GM18868 (cell line): ENCODE data around the gene KBTBD7.
"Not testable (repeated sequence)": the region's sequence is repeated elsewhere in the genome, so short reads cannot be mapped to it uniquely, and the experiment has no call there.

Experiments
- ATAC-seq: cut with Tn5 transposase; IDR thresholded peaks from one replicate; pipeline ENCODE4 v1.9.1; 2021; ENCODE audit warnings: mild to moderate bottlenecking, moderate library complexity; ENCODE audit not compliant: unreplicated experiment

Gene KBTBD7

DNA sequence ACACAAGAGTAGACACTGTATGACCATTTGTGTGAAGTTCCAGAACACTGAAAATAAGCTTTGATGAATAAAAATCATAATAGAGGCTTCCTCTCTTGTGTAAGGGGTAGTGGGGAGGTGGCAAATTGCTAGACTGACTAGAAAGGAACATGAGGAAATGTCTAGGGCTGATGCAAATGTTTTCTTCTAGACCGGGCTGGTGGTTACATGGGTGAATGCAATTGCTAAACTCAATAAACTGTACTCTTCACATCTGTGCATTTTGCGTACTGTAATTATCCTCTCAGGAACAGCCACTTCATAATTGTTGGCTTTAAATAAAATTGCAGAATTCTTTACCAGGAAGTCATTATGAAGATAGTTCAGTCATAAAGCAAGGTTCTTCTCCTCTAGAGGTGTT, 5.2 kb upstream of the KBTBD7 start:
- peak; percentile 81 for ATAC-seq

DNA sequence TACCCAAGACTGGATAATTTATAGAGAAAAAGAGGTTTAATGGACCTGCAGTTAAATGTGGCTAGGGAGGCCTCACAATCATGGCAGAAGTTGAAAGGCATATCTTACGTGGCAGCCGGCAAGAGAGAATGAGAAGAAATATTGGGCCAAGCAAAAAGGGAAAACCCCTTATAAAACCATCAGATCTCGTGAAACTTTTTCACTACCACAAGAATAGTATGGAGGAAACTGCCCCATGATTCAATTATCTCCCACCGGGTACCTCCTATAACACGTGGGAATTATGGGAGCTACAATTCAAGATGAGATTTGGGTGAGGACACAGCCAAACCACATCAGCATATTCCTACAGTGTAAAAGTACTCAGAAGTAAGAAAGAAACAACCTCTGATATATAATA, 4.7 kb upstream of the KBTBD7 start:
- ATAC-seq: no peak

DNA sequence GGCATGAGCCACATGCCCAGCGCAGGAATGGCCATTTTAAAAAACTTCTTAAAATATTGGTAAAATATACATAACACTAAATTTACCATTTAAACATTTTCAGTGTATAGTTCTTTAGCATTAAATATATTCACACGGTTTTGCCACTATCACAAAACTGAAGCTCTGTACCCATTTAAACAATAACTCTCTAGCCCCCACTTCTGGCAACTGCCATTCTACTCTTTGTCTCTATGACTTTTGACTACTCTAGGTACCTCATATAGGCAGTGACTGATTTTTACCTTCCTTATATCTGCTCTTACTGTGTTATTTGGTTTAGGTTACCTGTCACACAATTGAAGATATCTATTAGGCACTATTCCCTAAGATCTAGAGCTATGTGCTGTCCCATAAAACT, 2.3 kb upstream of the KBTBD7 start:
- ATAC-seq: no peak

DNA sequence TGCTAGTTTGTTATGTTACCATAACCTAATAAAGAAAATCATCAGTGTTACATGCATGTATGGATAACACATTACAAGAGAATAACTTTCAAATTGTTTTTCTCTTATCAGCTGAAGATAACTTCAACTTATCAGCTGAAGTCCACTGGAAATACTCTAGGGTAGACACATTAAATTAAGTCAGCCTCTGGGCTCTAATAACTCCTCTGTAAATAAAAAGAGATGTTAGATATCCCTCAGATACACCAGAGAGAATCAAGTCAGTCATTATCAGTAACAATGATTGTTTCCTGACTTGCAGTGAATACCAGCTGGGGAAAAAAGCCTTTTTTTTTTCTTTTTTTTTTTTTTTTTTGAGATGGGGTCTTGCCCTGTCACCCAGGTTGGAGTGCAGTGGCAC, 1.6 kb upstream of the KBTBD7 start:
- no peak for ATAC-seq

DNA sequence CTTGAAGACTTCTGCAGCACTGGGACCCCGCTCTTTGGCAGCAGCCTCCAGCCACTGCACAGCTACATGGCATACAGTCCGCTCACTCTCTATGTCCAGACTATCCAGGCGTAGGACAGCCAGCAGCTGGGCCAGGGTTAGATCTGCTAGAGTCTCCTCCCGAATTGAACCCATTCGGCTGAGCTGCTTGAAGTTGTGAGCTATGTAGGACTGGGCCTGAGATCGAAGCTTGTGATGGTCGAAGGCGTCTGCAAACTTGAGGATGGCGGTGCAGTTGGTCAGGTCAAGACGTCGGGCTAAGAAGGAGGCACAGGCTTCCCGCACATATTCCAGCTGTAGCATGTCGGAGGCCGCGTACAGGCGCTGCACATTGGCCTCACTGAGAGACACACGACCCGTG, 900 bp downstream of the KBTBD7 start:
- no peak for ATAC-seq

DNA sequence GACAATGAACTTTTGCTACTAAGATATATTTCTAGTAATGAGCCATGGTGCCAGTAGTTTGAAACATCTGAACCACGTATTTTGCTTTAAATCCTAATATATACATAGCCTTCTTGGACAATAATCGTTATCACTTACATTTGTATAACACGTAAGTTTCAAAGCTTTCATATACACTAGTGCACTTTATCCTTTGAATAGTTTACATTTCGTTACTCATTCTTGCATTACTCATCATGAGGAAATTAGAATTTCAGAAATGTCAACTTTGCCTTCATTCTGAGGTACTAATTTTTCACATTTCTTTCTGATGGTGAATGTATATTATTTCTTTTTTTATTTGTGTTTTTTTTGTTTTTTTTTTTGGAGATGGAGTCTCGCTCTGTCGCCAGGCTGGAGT, 5.8 kb downstream of the KBTBD7 start:
- no peak for ATAC-seq

DNA sequence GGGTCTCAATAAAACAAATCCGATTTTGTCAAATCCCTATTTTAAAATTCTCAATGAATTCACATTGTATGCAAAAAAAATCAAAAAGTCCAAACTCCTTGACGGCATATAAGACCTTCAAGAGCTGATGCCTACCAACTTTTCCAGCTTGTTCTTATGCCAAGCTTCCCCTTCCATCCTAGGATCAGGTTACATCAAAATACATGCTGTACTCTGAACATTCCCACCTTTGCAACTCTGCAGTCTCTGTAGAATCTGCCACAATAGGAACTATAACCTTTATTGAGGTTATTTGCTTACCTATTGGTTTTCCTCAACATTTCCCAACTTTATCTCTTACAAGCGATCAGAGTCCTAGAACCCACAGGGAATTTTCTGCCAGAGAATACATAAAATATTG, 7.9 kb downstream of the KBTBD7 start:
- ATAC-seq: no peak

DNA sequence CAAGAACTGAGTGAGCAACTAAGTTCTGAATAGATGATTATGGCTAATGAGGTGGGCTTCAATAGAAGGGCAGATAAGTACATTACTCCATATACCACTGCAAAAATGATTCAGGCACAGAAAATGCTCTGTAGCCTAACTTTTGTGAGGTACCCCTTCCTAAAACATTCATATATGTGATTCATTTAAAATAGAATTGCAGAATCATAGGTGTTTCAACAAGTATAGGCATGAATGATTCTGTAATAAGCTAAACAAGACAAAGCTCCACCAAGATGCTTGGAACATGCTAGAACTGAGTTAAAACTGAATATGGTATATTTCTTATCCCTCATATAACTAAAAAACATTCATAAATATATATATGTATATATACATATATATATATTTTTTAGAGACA, 12.1 kb downstream of the KBTBD7 start:
- ATAC-seq: no peak

DNA sequence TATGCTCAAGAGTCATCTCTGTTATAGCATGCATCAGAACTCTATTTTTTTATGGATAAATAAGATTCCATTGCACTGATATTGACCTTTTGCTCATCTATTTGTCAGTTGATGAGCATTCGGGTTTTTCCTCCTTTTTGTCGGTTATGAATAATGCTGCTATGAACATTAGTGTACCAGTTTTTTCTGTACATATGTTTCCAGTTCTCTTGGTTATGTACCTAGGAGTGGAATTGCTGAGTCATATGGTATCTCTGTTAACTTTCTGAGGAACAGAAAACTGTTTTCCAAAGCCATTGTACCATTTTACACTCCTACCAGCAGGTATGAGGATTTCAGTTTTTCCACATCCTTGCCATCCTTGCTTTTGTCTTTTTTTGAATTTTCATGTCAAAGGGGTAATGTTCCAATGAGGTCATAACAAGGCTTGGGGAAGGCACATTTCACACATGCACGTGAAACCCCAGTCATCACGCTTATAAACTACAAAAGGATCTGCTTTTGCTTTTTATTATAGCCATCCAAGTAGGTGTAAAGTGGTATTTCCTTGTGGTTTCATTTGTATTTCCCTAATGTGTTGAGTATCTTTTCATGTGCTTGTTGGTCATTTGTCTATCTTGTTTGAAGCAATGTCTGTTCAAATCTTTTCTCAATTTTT, 14.6 kb downstream of the KBTBD7 start:
- ATAC-seq: no peak

DNA sequence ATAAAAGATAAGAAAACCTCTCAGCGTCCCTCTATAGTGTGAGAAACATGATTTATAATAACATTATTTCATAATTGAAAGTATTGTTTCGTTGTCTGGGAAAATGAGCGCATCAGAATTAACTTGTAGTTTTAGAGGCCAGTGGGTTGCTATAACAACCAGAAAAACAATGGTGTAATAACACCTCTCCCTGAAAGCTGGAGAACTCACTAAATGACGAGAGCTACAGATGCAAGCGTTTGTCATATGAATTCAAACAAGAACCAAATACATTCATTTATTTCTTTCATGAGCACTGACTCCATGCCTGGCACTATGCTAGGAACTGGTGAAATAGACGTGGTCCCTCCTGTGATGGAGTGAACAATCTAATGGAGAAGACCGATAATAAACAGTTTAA, 16.3 kb downstream of the KBTBD7 start:
- no peak for ATAC-seq

DNA sequence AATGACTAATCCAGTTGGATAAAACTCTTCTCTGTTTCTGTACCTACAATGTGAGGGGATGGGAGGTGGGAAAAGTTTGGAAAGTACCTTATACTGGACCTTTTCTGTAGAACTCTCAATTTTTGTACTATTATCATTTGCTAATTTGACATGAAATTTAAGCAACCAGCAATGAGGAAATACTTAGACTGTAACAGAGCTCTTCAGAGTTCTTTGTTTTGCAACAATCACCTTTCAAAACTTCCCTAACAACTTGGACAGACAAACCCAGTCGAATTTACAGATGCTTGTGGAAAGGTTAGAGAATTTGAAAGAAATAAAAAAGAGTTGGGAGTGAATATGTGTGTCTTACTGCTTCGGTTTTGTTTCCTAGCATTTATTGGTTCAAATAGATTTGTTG, 16.8 kb downstream of the KBTBD7 start:
- ATAC-seq: no peak

DNA sequence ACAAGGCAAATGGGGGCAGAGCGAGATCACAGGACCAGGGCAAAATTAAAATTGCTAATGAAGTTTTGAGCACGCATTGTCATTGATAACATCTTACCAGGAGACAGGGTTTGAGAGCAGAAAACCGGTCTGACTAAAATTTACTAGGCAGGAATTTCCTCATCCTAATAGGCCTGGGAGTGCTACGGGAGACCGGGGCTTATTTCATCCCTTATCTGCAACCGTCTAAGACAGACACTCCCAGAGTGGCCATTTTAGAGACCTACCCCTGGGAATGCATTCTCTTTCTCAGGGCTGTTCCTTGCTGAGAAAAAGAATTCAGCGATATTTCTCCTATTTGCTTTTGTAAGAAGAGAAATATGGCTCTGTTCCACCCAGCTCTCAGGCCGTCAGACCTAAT, 18.8 kb downstream of the KBTBD7 start:
- ATAC-seq: not testable (repeated sequence)

DNA sequence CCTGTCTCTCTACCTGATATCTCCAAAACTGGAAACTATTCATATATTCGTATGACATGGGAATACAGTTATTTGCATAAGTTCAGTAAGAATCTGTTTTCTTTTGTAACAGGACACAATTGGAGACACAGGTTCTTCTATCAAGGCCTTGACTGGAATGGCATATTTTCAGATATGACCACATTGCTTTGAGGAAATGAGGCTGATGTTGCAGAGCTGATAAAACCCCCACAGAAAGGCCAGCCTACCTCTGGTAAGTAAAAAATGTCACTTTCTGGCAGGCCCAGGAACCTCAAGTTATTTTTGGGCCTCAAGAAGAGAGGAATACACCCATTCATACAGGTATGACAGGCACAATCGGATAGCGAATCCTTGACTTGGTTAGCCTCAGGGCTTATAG, 32.2 kb downstream of the KBTBD7 start:
- ATAC-seq: no peak

DNA sequence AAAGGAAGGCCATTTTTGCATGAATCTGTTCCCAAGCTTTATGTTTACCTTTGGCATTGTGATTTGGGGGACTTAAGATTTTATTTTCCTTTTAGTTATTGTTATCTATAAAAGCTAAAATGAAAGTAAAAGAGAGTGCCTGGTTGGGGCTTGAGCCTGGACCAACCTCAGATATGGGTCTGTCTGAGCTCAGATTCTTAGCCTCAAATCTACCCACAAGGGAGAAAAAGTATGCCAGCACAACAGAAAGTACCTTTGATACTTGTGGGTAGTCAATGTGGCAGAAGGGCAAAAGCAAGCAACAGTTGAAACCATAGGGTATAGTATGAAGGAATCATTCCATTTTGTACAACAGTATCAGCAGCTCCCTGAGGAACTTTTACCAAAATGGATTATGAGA, 35.2 kb downstream of the KBTBD7 start:
- no peak for ATAC-seq

DNA sequence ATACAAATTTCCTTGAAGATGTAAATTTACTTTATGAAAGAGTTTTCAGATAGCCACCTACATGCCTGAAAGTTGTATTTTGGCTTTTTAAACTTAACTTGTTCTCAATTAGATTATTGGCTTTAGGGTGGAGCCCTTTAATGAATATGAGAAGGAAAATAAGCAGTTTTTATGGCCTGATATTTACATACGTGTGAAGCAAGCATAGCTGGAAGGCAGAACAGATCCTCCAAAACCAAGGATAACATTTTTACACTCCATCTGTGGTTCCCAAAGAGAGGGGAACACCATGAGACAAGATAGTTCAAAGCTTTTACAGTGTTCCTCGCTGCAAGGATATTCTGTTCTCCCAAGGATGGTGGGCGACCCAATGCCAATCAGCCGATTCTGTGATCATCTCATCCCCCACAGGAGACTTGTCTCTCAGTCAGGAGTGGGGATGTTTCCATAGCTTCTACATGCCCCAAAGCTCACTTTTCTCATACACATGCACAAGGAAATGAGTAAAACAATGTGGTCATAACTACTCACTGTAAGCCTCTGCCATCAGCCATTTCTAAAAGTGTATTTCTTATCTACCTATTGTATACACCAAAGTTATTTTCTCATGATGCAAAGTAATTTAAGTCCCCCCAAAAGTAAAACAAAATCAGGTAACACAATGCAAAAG, 37.2 kb downstream of the KBTBD7 start:
- ATAC-seq: no peak

DNA sequence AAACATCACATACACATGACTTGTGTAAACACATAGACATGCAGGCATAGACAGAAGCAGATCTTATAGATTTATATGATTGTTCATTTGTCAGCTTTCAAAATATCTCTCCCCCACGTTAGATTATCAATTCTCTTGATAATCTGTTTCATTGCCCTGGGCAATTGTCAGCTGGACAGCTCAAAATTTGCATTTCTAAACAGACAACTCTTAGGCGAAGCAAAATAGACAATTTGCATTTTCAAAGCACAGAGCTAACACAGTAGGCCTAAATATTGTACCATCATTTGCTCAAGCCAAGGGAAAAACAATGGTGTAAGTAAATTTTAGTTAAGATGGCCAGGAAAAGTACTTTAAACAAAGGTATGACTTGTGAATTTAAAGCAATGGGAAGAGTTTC, 37.7 kb downstream of the KBTBD7 start:
- no peak for ATAC-seq

DNA sequence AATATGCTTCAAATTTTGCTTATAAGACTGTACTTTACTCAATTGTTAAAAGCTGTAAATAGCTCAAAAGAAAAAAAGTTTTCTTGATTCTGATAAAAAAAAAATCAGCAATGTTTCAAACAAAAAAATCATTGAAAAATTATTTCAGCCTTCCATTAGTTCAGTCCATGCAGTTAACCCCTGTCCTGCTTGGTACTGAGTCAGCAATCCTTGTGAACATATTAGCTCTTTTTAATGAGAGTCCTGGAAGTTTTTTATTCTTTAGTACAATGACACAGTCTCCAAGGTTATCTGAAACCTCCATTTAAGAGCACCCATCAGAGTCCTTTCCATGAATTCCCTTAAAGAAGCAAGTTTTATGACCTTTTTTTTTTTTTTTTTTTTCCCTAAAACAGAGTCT, 40.3 kb downstream of the KBTBD7 start:
- no peak for ATAC-seq

DNA sequence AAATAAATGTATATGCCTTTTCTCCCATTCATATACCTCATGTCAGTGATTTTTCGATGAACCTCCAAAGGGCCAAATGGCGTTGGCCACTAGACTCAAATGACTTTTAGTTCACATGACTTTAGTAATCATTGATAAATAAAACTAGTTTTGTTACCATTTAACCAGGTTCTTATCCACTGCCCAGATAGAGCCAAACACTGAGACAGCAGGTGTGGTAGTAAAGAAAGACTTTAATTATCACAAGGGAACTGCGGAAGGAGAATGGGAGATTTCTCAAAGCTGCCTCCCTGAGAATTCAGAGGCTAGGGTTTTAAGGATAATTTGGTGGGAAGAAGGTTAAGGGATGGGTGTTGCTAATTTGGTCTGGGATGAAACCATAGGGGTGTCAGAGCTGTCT, 42.4 kb downstream of the KBTBD7 start:
- ATAC-seq: no peak

DNA sequence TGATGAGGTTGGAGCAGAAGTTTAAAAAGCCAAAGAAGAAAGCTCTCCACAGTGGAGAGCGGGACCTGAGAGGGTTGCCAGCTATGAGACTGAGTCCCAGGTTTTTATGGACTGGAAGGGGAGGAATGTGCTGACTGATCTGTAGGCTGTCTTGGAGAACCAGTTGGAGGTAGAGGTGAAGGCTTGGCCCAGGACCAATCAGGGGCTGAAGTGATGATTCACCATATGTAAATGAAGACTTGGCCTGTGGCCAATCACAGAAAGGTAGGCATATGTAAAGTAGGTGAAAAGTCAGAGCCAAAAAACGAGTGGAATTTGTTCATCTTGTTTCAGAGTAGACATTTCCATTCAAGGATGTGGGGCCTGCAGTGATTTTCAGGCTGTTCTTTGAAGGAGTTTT, 44.3 kb downstream of the KBTBD7 start:
- ATAC-seq: no peak

DNA sequence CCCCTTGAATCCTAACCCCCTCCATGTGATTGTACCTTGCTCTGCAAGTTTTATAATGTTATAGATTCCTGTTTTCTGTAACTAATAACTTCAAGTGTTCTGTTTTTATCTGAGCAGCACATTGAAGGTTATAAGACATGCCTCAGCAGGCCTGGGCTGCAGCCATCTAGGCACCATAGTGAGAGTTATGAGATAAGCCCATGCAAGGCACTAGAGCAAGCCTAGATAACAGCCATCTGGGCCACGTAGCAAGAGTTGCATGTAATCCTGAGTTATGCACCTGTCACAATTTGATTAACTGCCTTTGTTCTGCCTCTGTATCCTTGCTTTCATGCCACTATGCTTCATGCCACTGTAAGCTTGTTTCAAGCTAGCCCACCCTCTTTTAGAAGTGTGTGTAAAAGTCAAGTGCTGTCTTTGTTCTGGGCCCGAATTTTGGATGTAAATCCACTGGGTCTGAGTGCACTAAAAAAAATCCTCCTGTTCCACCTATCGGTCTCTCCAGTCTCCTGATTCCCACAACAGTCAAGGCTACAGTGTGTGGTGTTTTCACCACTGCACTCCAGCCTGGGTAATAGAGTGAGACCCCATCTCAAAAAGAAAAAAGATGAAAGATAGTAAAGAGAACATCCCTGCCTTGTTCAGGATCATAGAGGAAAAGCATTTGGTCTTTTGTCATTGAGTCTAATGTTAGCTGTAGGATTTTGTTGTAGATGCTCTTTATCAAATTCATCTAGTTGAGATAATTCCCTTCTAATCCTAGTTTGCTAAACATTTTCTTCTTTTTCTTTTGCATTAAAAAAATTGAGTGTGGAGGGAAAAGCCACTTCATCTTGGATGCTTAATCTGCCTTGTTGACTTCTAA, 45.7 kb downstream of the KBTBD7 start:
- no peak for ATAC-seq

DNA sequence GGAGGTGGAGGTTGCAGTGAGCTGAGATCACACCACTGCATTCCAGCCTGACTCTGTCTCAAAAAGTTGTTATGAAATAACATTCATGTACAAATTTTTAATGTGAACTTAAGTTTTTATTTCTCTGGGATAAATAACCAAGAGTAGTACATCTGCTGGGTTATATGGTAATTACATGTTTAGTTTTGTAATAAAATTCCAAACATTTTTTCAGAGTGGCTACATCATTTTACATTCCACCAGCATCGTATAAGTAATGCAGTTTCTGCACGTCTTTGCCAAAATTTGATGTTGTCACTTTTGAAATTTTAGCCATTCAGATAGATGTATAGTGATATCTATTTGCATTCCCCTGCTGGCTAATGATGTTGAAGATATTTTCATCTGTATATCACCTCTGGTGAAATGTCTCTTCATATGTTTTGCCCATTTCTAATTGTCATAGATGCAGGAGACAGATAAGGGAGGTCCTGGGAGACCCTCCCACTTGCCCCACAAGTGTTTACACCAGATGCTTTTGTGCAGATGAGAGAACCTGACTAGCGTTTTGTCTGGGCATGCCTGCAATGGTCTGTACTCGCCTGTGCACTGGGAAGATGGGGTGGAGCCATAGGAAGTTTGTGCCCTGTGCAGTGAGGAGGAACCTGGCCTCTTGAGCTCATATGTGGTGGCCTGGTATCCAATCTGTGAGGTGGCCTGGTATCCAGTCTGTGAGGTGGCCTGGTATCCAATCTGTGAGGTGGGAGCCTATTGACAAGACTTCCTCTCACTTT, 49.0 kb downstream of the KBTBD7 start:
- ATAC-seq: no peak
